Caco-2 (cell line): ENCODE results near the gene MRPS23. TPM values are rescaled to one million over a fixed set of nuclear protein-coding genes. Genes with fewer than 3 reads are reported as not detected.

Experiments
- BruUV-seq: library from RNA; stranded (reverse); fragments of 400-500 nt; replicated peaks from 2 replicates; lab custom pipeline; 2021; lab: Mats Ljungman, UMichigan
- CTCF ChIA-PET: fragments of 300-600 bp; sonication (Branson Sonifier 250); formaldehyde crosslinking; loops from one replicate; lab custom pipeline; 2022; ENCODE audit warnings: antibody characterized with exemption; lab: Charles Lee
- POLR2A ChIA-PET: fragments of 300-600 bp; sonication (Branson Sonifier 250); formaldehyde crosslinking; loops from one replicate; lab custom pipeline; 2022; ENCODE audit warnings: antibody characterized with exemption; lab: Charles Lee
- DNase-seq, 2 experiments: peaks; one replicate each; pipeline versions ENCODE4 v3.0.0 to v3.0.0-alpha.2; 2020 to 2022
- H3K27me3 ChIP-seq: replicated peaks from 2 replicates; pipeline ENCODE4 v1.6.0; 2011; ENCODE audit warnings: low read length; ENCODE audit not compliant: control insufficient read depth, insufficient read depth
- H3K36me3 ChIP-seq: 2 replicates; pipeline ENCODE4 v1.5.1; 2011; ENCODE audit warnings: low read length; ENCODE audit not compliant: control insufficient read depth, insufficient read depth
- H3K4me1 ChIP-seq: fragments of 250-450 bp; sonication (Bioruptor Pico); 2 replicates; pipeline ENCODE4 v1.5.1; 2020; ENCODE audit warnings: mild to moderate bottlenecking
- H3K4me3 ChIP-seq: 2 replicates; pipeline ENCODE4 v1.5.1; 2011; ENCODE audit warnings: low read depth, mild to moderate bottlenecking, control low read depth, low read length
- H3K9me3 ChIP-seq: fragments of 250-450 bp; sonication (Bioruptor Pico); 2 replicates; pipeline ENCODE4 v1.5.1; 2020; ENCODE audit warnings: mild to moderate bottlenecking, moderate library complexity
- H3K27ac Mint-ChIP-seq: one replicate; pipeline ENCODE4 v1.8.0; 2022; ENCODE audit warnings: mixed read lengths; ENCODE audit not compliant: unreplicated experiment
- H3K27me3 Mint-ChIP-seq: one replicate; pipeline ENCODE4 v1.8.0; 2022; ENCODE audit warnings: mixed read lengths; ENCODE audit not compliant: insufficient read depth, unreplicated experiment
- H3K36me3 Mint-ChIP-seq: one replicate; pipeline ENCODE4 v1.8.0; 2022; ENCODE audit warnings: mild to moderate bottlenecking, mixed read lengths; ENCODE audit not compliant: insufficient read depth, unreplicated experiment
- H3K4me1 Mint-ChIP-seq: one replicate; pipeline ENCODE4 v1.8.0; 2022; ENCODE audit warnings: low read depth, mixed read lengths; ENCODE audit not compliant: unreplicated experiment
- H3K4me3 Mint-ChIP-seq: one replicate; pipeline ENCODE4 v1.8.0; 2022; ENCODE audit warnings: mild to moderate bottlenecking, moderate library complexity, mixed read lengths; ENCODE audit not compliant: unreplicated experiment
- H3K9me3 Mint-ChIP-seq: one replicate; pipeline ENCODE4 v1.8.0; 2022; ENCODE audit warnings: mixed read lengths; ENCODE audit not compliant: unreplicated experiment
- intact Hi-C: fragments of 100-400 bp; cut with micrococcal nuclease; formaldehyde crosslinking; loops from one replicate; pipeline ENCODE4 v1.10.0; 2022; ENCODE audit not compliant: unreplicated experiment
- total RNA-seq: library from RNA; stranded (reverse); gene quantifications from 2 replicates; pipeline ENCODE4 v1.2.3, GENCODE V29; 2022
- TF ChIP-seq, protein P1 (sequence below), 2 experiments: fragments of 200-600 bp in 1 of 2; IDR thresholded peaks; 1 replicate in 1 of 2; 2 replicates in 1 of 2; pipeline versions ENCODE4 v1.5.1 to v1.8.0; 2011 to 2022; ENCODE audit warnings: antibody characterized with exemption in 1 of 2, control low read depth in 1 of 2, inconsistent platforms in 1 of 2, low read depth in 1 of 2, low read length in 1 of 2, mild to moderate bottlenecking in 1 of 2, moderate library complexity in 1 of 2; ENCODE audit not compliant: insufficient read depth in 1 of 2, severe bottlenecking in 1 of 2, unreplicated experiment in 1 of 2

MRPS23 gene
- total RNA-seq, 1 experiment from 2014 or later: 72.9 TPM

DNA sequence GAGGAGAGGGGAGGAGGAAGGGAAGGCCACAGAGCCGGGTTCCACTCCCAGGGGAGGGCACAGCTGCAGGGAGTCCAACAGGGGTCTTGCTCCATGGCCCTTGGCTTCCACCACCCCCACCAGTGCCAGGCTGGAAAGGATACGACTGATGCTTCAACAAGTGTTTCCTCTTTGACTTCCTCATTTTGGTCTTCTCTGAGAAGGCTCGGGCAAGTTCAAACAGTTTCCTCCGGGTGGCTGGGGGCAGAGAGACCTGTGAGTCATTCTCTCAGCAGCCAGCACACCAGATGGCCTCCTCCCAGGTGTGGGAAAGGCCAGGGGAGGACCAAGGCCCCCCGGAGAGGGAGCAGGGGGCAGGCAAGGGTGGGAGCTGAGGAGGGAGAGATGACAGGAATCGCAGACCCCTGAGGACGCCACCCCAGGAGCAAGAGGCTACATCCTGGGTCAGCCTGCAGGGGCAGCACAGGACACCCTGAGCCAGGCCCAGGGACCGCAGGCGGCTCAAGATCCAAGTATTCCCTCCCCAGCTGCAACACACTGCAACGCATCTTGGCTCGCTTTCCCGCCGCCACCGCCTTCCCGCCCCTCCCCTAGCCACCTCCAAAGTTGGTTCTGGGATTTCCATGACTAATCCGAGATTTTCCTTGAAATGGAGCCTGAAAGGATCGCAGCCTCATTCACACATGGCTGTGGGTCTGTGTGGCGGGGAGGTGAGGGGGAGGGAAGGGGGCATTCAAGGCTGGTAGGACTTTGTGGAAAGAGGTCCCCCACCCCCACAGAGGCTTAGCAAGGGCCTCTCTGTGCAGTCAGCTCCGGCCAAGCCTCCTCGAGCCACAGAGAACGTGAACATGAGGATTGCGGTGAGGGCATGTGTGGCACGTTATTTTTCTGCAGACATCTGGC, 18.4 kb upstream of the MRPS23 start:
- Histone ChIP-seq H3K36me3 (peaks cover 1% of the 10 kb centered on the region; the same call in 1 of the 2 replicates), H3K9me3 (no peaks in the 10 kb centered on the region), H3K4me3 (no peak overlapping the region), H3K4me1 (no peaks in the 10 kb centered on the region), H3K27me3 (no peaks in the 10 kb centered on the region)
- POLR2A ChIA-PET: no interaction called here
- H3K4me1 Mint-ChIP-seq: peaks cover 6% of the 10 kb centered on the region
- CTCF ChIA-PET: interaction anchor here (0.6 kb wide), 1 partner anchor 95 kb away, joined by 3 read pairs; no protein-coding TSS in a partner anchor
- H3K27me3 Mint-ChIP-seq: no peaks in the 10 kb centered on the region
- no peaks in the 10 kb centered on the region for H3K9me3 Mint-ChIP-seq
- no peak overlapping the region for H3K27ac Mint-ChIP-seq
- intact Hi-C loops: no loop called here
- H3K36me3 Mint-ChIP-seq: peaks cover 14% of the 10 kb centered on the region
- BruUV-seq: no TSS peak
- H3K4me3 Mint-ChIP-seq: no peak overlapping the region
- no peak for DNase-seq
- TF ChIP-seq, protein P1, sequence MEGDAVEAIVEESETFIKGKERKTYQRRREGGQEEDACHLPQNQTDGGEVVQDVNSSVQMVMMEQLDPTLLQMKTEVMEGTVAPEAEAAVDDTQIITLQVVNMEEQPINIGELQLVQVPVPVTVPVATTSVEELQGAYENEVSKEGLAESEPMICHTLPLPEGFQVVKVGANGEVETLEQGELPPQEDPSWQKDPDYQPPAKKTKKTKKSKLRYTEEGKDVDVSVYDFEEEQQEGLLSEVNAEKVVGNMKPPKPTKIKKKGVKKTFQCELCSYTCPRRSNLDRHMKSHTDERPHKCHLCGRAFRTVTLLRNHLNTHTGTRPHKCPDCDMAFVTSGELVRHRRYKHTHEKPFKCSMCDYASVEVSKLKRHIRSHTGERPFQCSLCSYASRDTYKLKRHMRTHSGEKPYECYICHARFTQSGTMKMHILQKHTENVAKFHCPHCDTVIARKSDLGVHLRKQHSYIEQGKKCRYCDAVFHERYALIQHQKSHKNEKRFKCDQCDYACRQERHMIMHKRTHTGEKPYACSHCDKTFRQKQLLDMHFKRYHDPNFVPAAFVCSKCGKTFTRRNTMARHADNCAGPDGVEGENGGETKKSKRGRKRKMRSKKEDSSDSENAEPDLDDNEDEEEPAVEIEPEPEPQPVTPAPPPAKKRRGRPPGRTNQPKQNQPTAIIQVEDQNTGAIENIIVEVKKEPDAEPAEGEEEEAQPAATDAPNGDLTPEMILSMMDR (IDR thresholded peaks at IDR 0.05; ENCODE audit: insufficient read depth in 1 of 2, low read depth in 1 of 2, low read length in 1 of 2, severe bottlenecking in 1 of 2, unreplicated experiment in 1 of 2): no peak

- TF ChIP-seq, protein P1 (IDR thresholded peaks at IDR 0.05; ENCODE audit: insufficient read depth in 1 of 2, low read depth in 1 of 2, low read length in 1 of 2, severe bottlenecking in 1 of 2, unreplicated experiment in 1 of 2): no peak
- DNase-seq: no peak
- H3K36me3 ChIP-seq: peaks cover 1% of the 10 kb centered on the region; the same call in 1 of the 2 replicates
- ChIA-PET CTCF (interaction anchor here (0.6 kb wide), 1 partner anchor 96 kb away, joined by 3 read pairs; no protein-coding TSS in a partner anchor), POLR2A (no interaction called here)
- Mint-ChIP-seq H3K4me1 (peaks cover 14% of the 10 kb centered on the region), H3K27ac (no peak overlapping the region), H3K36me3 (peaks cover 17% of the 10 kb centered on the region), H3K27me3 (no peaks in the 10 kb centered on the region), H3K4me3 (no peak overlapping the region), H3K9me3 (no peaks in the 10 kb centered on the region)
- no peak overlapping the region for H3K4me3 ChIP-seq
- H3K27me3 ChIP-seq: no peaks in the 10 kb centered on the region
- intact Hi-C loops: no loop called here
- BruUV-seq: no TSS peak
- H3K4me1 ChIP-seq: peaks cover 6% of the 10 kb centered on the region
- H3K9me3 ChIP-seq: no peaks in the 10 kb centered on the region
Measured at GRCh38 chr17:57867126-57867525, 17.3 kb upstream of the MRPS23 start.

DNA sequence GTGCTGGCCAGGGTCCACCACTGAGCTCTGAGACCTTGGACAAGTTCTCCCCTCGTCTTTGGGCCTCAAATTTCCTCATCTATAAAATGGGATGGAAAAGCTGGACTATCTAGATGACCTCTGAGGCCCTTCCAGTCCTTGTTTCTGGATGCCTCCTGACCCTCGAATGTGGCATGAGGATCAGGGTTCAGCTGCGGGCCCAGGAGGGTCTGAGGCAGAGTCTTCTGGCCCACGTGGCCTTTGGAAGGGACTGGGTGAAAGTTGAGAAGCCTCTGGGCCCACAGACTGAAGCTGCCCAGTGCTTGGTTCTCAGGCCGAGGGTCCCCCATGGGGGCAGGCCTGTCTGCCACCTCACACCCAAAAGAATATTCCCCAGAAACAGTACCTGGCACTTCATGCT, 16.9 kb upstream of the MRPS23 start:
- CTCF ChIA-PET: no interaction called here

More for the DNA sequence above, 16.9 kb upstream of the MRPS23 start:
- Mint-ChIP-seq H3K4me3 (no peak overlapping the region), H3K36me3 (peaks cover 19% of the 10 kb centered on the region), H3K9me3 (no peaks in the 10 kb centered on the region), H3K4me1 (peaks cover 14% of the 10 kb centered on the region), H3K27me3 (no peaks in the 10 kb centered on the region), H3K27ac (no peak overlapping the region)
- Histone ChIP-seq H3K36me3 (peaks cover 1% of the 10 kb centered on the region; the same call in 1 of the 2 replicates), H3K9me3 (no peaks in the 10 kb centered on the region), H3K27me3 (no peaks in the 10 kb centered on the region), H3K4me3 (no peak overlapping the region), H3K4me1 (peaks cover 8% of the 10 kb centered on the region)
- no TSS peak for BruUV-seq
- TF ChIP-seq, protein P1 (IDR thresholded peaks at IDR 0.05; ENCODE audit: insufficient read depth in 1 of 2, low read depth in 1 of 2, low read length in 1 of 2, severe bottlenecking in 1 of 2, unreplicated experiment in 1 of 2): no peak
- POLR2A ChIA-PET: no interaction called here
- intact Hi-C loops: no loop called here
- DNase-seq: no peak
